ENCODE data around the gene COL5A1.
A peak's percentile ranks its signal among the peaks of the same experiment; 100 is the strongest.

COL5A1 gene

GRCh38 chr9:134775081-134775951, 133.7 kb downstream of the COL5A1 start:
- Histone ChIP-seq H3K36me3 (ENCODE audit: control insufficient read depth, insufficient read depth, low read length, severe bottlenecking) (peaks cover 98% of the 10 kb centered on the region), H3K4me1 (ENCODE audit: control insufficient read depth, insufficient read depth, low read length) (no peaks in the 10 kb centered on the region), H3K9ac (ENCODE audit: low read length) (no peak overlapping the region), H3K27me3 (replicated peaks; ENCODE audit: control insufficient read depth, insufficient read depth, low read length) (no peaks in the 10 kb centered on the region), H3K9me3 (ENCODE audit: control insufficient read depth, low read length) (no peaks in the 10 kb centered on the region), H3K4me3 (ENCODE audit: low read length) (no peak overlapping the region)
- DNase-seq (ENCODE audit: low read depth): peak; percentile 74

- no peak overlapping the region for H3K4me3 ChIP-seq (ENCODE audit: low read length)
- no peaks in the 10 kb centered on the region for H3K27me3 ChIP-seq (replicated peaks; ENCODE audit: control insufficient read depth, insufficient read depth, low read length)
- peaks cover 98% of the 10 kb centered on the region for H3K36me3 ChIP-seq (ENCODE audit: control insufficient read depth, insufficient read depth, low read length, severe bottlenecking)
- peak; percentile 56 for DNase-seq (ENCODE audit: low read depth)
- H3K9ac ChIP-seq (ENCODE audit: low read length): no peak overlapping the region
- no peaks in the 10 kb centered on the region for H3K9me3 ChIP-seq (ENCODE audit: control insufficient read depth, low read length)
- no peaks in the 10 kb centered on the region for H3K4me1 ChIP-seq (ENCODE audit: control insufficient read depth, insufficient read depth, low read length)
Measured at GRCh38 chr9:134776080-134776796, 134.6 kb downstream of the COL5A1 start.

- Histone ChIP-seq H3K4me3 (ENCODE audit: low read length) (no peak overlapping the region), H3K9ac (ENCODE audit: low read length) (no peak overlapping the region), H3K4me1 (ENCODE audit: control insufficient read depth, insufficient read depth, low read length) (no peaks in the 10 kb centered on the region), H3K9me3 (ENCODE audit: control insufficient read depth, low read length) (no peaks in the 10 kb centered on the region), H3K27me3 (replicated peaks; ENCODE audit: control insufficient read depth, insufficient read depth, low read length) (no peaks in the 10 kb centered on the region), H3K36me3 (ENCODE audit: control insufficient read depth, insufficient read depth, low read length, severe bottlenecking) (peaks cover 98% of the 10 kb centered on the region)
- no peak for DNase-seq (ENCODE audit: low read depth)
Measured at GRCh38 chr9:134777153-134777552, 135.6 kb downstream of the COL5A1 start.

GRCh38 chr9:134778156-134778555, 136.6 kb downstream of the COL5A1 start:
- H3K4me3 ChIP-seq (ENCODE audit: low read length): no peak overlapping the region
- H3K27me3 ChIP-seq (replicated peaks; ENCODE audit: control insufficient read depth, insufficient read depth, low read length): no peaks in the 10 kb centered on the region
- H3K4me1 ChIP-seq (ENCODE audit: control insufficient read depth, insufficient read depth, low read length): no peaks in the 10 kb centered on the region
- no peak for DNase-seq (ENCODE audit: low read depth)
- peaks cover 98% of the 10 kb centered on the region for H3K36me3 ChIP-seq (ENCODE audit: control insufficient read depth, insufficient read depth, low read length, severe bottlenecking)
- H3K9ac ChIP-seq (ENCODE audit: low read length): no peak overlapping the region
- H3K9me3 ChIP-seq (ENCODE audit: control insufficient read depth, low read length): no peaks in the 10 kb centered on the region

- Histone ChIP-seq H3K36me3 (ENCODE audit: control insufficient read depth, insufficient read depth, low read length, severe bottlenecking) (peaks cover 97% of the 10 kb centered on the region), H3K9me3 (ENCODE audit: control insufficient read depth, low read length) (no peaks in the 10 kb centered on the region), H3K9ac (ENCODE audit: low read length) (no peak overlapping the region), H3K4me1 (ENCODE audit: control insufficient read depth, insufficient read depth, low read length) (peaks cover 5% of the 10 kb centered on the region), H3K4me3 (ENCODE audit: low read length) (no peak overlapping the region), H3K27me3 (replicated peaks; ENCODE audit: control insufficient read depth, insufficient read depth, low read length) (no peaks in the 10 kb centered on the region)
- peak; percentile 57 for DNase-seq (ENCODE audit: low read depth)
Measured at GRCh38 chr9:134778841-134779411, 137.3 kb downstream of the COL5A1 start.

GRCh38 chr9:134779640-134780039, 138.0 kb downstream of the COL5A1 start:
- DNase-seq (ENCODE audit: low read depth): no peak
- Histone ChIP-seq H3K36me3 (ENCODE audit: control insufficient read depth, insufficient read depth, low read length, severe bottlenecking) (peaks cover 96% of the 10 kb centered on the region), H3K9me3 (ENCODE audit: control insufficient read depth, low read length) (no peaks in the 10 kb centered on the region), H3K27me3 (replicated peaks; ENCODE audit: control insufficient read depth, insufficient read depth, low read length) (no peaks in the 10 kb centered on the region), H3K4me3 (ENCODE audit: low read length) (no peak overlapping the region), H3K9ac (ENCODE audit: low read length) (no peak overlapping the region), H3K4me1 (ENCODE audit: control insufficient read depth, insufficient read depth, low read length) (peaks cover 5% of the 10 kb centered on the region)

- H3K4me3 ChIP-seq (ENCODE audit: low read length): no peak overlapping the region
- peaks cover 18% of the 10 kb centered on the region for H3K4me1 ChIP-seq (ENCODE audit: control insufficient read depth, insufficient read depth, low read length)
- H3K9ac ChIP-seq (ENCODE audit: low read length): no peak overlapping the region
- no peaks in the 10 kb centered on the region for H3K9me3 ChIP-seq (ENCODE audit: control insufficient read depth, low read length)
- H3K27me3 ChIP-seq (replicated peaks; ENCODE audit: control insufficient read depth, insufficient read depth, low read length): no peaks in the 10 kb centered on the region
- DNase-seq (ENCODE audit: low read depth): no peak
- H3K36me3 ChIP-seq (ENCODE audit: control insufficient read depth, insufficient read depth, low read length, severe bottlenecking): peaks cover 87% of the 10 kb centered on the region
Measured at GRCh38 chr9:134781591-134782302, 140.1 kb downstream of the COL5A1 start.

- H3K27me3 ChIP-seq (replicated peaks; ENCODE audit: control insufficient read depth, insufficient read depth, low read length): no peaks in the 10 kb centered on the region
- no peak overlapping the region for H3K9ac ChIP-seq (ENCODE audit: low read length)
- H3K36me3 ChIP-seq (ENCODE audit: control insufficient read depth, insufficient read depth, low read length, severe bottlenecking): peaks cover 87% of the 10 kb centered on the region
- H3K4me1 ChIP-seq (ENCODE audit: control insufficient read depth, insufficient read depth, low read length): peaks cover 18% of the 10 kb centered on the region
- no peak overlapping the region for H3K4me3 ChIP-seq (ENCODE audit: low read length)
- no peaks in the 10 kb centered on the region for H3K9me3 ChIP-seq (ENCODE audit: control insufficient read depth, low read length)
- DNase-seq (ENCODE audit: low read depth): no peak
Measured at GRCh38 chr9:134782921-134783698, 141.5 kb downstream of the COL5A1 start.

GRCh38 chr9:134783699-134784039, 142.1 kb downstream of the COL5A1 start:
- peak; percentile 48 for DNase-seq (ENCODE audit: low read depth)
- H3K4me1 ChIP-seq (ENCODE audit: control insufficient read depth, insufficient read depth, low read length): peaks cover 18% of the 10 kb centered on the region
- no peaks in the 10 kb centered on the region for H3K9me3 ChIP-seq (ENCODE audit: control insufficient read depth, low read length)
- no peaks in the 10 kb centered on the region for H3K27me3 ChIP-seq (replicated peaks; ENCODE audit: control insufficient read depth, insufficient read depth, low read length)
- H3K36me3 ChIP-seq (ENCODE audit: control insufficient read depth, insufficient read depth, low read length, severe bottlenecking): peaks cover 85% of the 10 kb centered on the region
- H3K4me3 ChIP-seq (ENCODE audit: low read length): no peak overlapping the region
- H3K9ac ChIP-seq (ENCODE audit: low read length): no peak overlapping the region

- Histone ChIP-seq H3K9ac (ENCODE audit: low read length) (no peak overlapping the region), H3K4me3 (ENCODE audit: low read length) (no peak overlapping the region), H3K27me3 (replicated peaks; ENCODE audit: control insufficient read depth, insufficient read depth, low read length) (no peaks in the 10 kb centered on the region), H3K9me3 (ENCODE audit: control insufficient read depth, low read length) (no peaks in the 10 kb centered on the region), H3K36me3 (ENCODE audit: control insufficient read depth, insufficient read depth, low read length, severe bottlenecking) (peaks cover 84% of the 10 kb centered on the region), H3K4me1 (ENCODE audit: control insufficient read depth, insufficient read depth, low read length) (peaks cover 18% of the 10 kb centered on the region)
- DNase-seq (ENCODE audit: low read depth): no peak
Measured at GRCh38 chr9:134784577-134785305, 143.1 kb downstream of the COL5A1 start.

Measured in adipocyte (in vitro differentiated cells).